GM18511 (cell line): ENCODE results near the gene HMGB3.
"Not testable (repeated sequence)": the region's sequence is repeated elsewhere in the genome, so short reads cannot be mapped to it uniquely, and the experiment has no call there.

Source experiments
- ATAC-seq: cut with Tn5 transposase; IDR thresholded peaks from one replicate; pipeline ENCODE4 v1.9.1; 2021; ENCODE audit warnings: mild to moderate bottlenecking, moderate library complexity; ENCODE audit not compliant: unreplicated experiment

HMGB3 gene

GRCh38 chrX:150982788-150983520 lies at the start of gene HMGB3:
HMGB3 (plus strand) TSS chrX:150983335; CDS start chrX:150985600, 2,265 bp downstream.
- peak; percentile 97 for ATAC-seq

GRCh38 chrX:150933945-150934350 lies 49.2 kb upstream of the HMGB3 start:
- no peak for ATAC-seq

DNA sequence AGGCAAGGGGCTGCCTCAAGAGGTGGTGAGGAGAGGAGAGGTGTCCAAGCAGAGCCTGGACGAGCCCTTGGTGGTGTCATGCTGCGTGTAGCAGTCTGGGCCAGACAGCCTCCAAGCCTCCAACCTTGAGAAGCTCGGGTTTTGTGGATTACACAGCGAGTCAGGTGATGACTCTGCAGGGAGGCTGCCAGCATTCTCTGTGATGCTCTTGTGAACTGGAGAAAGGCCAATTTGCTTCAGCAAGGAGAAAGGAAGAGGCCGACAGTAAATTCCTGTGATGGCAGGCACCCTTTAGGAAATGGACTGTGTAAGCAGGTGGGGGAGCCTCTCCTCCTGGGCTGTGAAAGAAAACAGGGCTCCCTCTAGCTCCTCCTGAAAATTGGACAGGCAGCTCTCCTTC lies 48.7 kb upstream of the HMGB3 start:
- no peak for ATAC-seq

GRCh38 chrX:150935467-150935866 lies 47.7 kb upstream of the HMGB3 start:
- ATAC-seq, result no peak

DNA sequence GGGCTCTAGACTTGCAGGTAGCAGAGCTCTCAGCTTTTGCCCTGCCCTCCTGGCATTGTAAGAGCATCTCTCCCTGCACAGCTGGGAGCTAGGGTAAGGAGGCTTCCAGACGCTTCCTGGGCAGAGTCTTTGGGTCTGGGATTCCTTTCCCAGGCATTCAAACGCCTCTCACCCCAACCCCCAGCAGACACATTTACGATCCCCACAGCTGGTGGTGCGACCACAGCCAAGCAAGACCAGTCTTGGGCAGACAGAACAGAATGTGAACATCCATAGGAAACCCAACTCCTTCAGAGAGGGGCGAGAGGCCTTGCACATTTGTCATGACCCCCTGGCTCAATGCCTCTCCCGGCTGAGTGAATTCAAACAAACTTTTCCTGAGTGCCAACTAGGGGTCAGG lies 46.6 kb upstream of the HMGB3 start:
- no peak for ATAC-seq

DNA sequence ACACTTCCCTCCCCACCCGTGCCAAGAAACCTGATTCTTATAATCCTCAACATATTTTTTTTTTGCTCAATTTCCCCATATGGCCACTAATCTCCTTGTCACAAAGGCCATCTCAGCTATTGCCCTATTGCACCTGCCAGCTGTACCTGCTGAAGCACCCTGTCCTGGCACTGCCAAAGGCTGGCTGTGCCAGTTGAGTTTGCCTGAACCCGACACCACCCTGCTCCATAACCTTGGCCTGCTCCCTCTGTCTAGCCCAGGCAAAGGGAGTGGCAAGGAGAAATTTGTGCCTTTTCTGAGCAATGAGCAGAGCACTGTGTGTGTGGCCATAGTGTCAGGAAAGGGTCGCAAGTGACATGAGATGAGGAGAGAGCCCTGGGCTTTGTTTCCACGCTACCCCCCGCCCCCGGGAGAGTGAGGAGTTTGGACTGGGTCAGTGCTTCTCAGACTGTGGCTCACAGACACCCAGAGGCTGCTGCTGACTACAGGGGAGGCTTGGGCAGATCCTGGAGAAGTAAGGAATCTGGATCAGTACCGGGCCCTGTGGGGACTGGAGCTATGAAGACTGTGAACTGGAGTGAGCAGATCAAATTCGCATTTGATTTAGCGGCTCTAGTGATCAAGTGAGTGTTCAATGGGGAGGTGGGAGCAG lies 42.2 kb upstream of the HMGB3 start:
- ATAC-seq, result no peak

GRCh38 chrX:150941580-150941979 lies 41.6 kb upstream of the HMGB3 start:
- no peak for ATAC-seq

GRCh38 chrX:150942942-150943594 lies 40.1 kb upstream of the HMGB3 start:
- no peak for ATAC-seq

DNA sequence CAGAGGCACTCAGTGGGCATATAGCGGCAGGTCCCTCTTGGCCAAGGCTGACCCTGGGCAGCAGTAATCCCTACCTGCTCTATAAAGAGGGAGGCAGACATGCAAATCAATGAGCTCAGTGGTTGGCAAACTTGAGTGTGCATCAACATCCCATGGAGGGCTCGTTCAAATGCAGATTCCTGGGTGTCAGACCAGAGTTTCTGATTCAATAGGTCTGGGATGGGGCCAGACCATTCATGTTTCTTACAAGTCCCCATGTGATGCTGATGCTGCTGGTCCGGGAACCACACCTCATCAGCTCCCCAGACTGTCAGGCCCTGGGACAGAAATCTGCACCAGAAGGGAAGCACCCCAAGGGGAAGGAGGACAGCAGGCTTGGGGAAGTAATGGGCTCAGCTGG lies 38.9 kb upstream of the HMGB3 start:
- no peak for ATAC-seq

- ATAC-seq, result no peak
These were observed 28.2 kb upstream of the HMGB3 start for GRCh38 chrX:150954951-150955350.

GRCh38 chrX:150955590-150955989 lies 27.5 kb upstream of the HMGB3 start:
- no peak for ATAC-seq

DNA sequence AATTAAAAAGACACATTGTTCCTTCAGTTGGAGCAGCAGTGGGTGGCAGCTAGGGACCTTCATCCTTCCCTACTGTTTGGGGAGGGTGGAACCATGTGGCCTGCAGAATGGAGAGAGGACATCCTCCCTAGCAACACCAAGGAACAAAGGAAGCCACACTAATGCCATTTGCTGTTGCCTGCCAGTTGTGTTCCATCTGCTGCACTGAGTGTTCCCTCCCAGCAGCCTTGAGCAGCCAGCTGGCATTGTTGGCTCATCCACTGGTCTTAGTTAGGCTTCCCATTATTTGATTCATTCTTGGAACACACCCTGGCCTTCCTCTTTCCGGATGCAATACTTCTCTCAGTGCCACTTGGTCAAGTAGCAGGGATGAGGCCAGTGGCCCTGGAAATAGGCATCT lies 25.0 kb upstream of the HMGB3 start:
- no peak for ATAC-seq

DNA sequence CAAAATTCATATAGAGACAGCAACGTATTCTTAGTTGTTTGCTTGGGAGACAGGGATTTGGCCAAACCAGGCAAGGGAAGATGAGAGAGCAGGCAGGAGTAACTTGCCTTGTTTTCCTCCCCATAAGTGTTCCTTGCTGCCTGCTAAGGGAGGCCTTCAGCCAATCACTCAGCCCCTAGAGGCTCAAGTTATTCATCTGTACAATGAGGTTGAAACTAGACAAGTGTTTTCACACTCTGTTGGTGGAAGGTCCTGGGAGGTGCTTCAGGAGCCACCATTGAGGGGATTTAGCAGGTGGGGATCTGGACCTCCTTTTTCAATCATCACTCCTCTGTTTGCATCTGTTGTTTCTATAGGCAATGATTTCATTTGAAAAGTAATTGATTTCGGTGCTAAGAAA lies 23.6 kb upstream of the HMGB3 start:
- ATAC-seq, result no peak

DNA sequence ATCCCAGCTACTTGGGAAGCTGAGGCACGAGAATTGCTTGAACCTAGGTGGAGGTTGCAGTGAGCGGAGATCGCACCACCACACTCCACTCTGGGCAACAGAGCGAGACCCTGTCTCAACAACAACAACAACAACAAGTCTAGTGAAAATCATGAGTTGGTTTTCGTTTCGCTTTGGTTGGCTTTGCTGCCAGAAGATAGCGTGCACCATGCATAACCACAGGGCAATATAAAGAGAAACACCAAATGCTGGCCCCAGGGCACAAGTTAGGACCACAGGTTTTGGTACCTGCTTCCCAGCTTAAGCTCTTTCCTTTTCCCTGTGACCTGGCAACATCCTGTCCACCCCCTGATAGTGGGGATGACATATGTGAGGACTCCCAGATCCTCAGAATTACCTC lies 21.5 kb upstream of the HMGB3 start:
- no peak for ATAC-seq

- not testable (repeated sequence) for ATAC-seq
These were observed 18.7 kb upstream of the HMGB3 start for GRCh38 chrX:150964416-150964815.

DNA sequence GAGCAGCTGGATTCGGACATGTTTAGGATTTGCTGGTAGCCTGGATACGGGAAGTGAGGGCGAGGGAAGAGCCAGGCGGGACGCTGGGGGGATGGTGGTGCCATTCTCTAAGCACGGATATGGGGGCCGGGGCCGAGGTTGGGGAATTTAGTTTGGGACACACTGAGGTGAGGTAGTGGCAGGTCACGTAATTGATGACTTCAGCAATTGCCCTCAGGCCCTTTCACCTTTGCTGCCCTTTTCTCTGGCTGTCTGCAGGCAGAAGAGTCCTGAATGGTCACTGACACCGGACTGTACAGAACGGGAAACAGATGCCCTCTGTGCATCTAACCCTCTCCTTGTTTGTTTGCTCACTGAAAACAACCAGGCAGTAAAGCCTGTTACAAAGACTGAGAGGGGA lies 16.9 kb upstream of the HMGB3 start:
- ATAC-seq, result no peak

- no peak for ATAC-seq
These were observed 16.4 kb upstream of the HMGB3 start for GRCh38 chrX:150966742-150967141.

GRCh38 chrX:150967786-150968185 lies 15.3 kb upstream of the HMGB3 start:
- no peak for ATAC-seq

DNA sequence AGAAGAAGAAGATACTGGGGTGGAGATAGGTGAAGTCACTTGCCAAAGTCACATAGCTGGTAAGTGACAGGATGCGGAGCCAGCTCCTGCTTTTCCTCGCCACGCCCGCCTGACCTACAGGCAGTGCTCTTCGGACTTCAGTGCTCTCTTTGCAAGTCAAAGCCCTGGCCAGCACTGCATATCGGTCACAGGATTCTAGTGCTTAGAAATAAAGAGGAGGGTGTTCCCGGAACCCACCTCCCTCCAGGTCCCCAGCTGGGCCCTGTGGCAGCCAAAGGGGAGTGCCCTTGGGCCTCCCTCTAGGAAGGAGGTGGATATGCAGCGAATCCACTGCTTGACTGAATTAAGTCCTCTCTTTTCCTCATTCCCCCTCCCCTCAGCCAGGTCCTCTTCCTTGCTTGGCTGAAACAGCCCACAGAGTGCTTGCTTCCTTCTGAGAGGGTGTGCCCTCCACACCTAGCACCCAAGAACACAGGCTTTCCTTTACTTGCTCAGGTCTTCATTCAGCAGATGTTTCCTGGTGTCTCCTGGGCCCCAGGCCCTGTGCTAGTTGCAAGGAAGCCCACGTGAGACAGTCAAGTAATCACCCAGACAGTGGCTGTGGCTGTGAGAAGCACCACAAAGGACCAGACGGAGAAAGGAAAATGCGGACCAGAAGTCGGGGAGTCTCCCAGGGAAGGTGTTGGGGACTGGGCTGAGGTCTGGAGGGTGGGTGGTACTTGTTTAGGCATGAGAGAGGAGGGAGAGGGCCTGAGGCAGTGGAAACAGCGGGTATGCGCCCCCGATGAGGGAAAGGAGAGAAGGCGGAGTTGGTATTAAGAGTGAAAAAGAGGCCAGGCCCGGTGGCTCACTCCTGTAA lies 14.0 kb upstream of the HMGB3 start:
- no peak for ATAC-seq

DNA sequence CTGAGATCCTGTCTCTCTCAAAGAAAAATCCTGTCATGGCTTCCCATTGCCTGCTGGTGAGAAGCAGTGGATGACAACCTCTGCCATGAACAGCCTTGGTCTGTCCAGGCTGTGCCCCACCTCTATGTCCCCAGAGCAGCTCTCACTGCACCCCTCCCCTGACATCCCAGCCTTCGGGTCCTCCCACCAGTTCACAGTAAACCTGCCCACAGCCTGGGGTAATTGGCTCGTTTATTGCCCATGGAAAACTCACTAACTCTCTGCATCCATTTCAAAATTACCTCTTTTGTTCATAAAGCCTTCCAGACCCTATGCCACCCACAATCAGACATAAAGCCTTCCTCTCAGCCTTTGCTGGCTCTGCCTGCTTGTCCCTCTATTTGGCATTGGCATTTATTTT lies 10.7 kb upstream of the HMGB3 start:
- ATAC-seq, result no peak
